ENCODE results near the gene FHOD3. TPM values are rescaled to one million over a fixed set of nuclear protein-coding genes. Genes with fewer than 3 reads are reported as not detected.

Gene FHOD3
- total RNA-seq, 4 donors from 2014 or later, result 3.5 to 40.0 (median 14.5) TPM

- Histone ChIP-seq H3K4me3 (no peak overlapping the region), H3K27me3 (no peaks in the 10 kb centered on the region), H3K27ac (no peak overlapping the region), H3K9me3 (no peaks in the 10 kb centered on the region), H3K4me1 (no peaks in the 10 kb centered on the region), H3K36me3 (no peaks in the 10 kb centered on the region)
- in situ Hi-C loops (cut with MboI; ENCODE audit: low pct_ligation_motif_present in 1 of 4, low pct_unique_long_range_greater_than_20kb in 1 of 4, low sequenced_read_pairs in 3 of 4), result no loop called here
- no peak for DNase-seq
- intact Hi-C loops (cut with DNase I; ENCODE audit: low total_unique reads), result no loop called here
- TF ChIP-seq, protein P1, sequence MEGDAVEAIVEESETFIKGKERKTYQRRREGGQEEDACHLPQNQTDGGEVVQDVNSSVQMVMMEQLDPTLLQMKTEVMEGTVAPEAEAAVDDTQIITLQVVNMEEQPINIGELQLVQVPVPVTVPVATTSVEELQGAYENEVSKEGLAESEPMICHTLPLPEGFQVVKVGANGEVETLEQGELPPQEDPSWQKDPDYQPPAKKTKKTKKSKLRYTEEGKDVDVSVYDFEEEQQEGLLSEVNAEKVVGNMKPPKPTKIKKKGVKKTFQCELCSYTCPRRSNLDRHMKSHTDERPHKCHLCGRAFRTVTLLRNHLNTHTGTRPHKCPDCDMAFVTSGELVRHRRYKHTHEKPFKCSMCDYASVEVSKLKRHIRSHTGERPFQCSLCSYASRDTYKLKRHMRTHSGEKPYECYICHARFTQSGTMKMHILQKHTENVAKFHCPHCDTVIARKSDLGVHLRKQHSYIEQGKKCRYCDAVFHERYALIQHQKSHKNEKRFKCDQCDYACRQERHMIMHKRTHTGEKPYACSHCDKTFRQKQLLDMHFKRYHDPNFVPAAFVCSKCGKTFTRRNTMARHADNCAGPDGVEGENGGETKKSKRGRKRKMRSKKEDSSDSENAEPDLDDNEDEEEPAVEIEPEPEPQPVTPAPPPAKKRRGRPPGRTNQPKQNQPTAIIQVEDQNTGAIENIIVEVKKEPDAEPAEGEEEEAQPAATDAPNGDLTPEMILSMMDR (IDR thresholded peaks at IDR 0.05), result no peak
- TF ChIP-seq POLR2AphosphoS5 (IDR thresholded peaks at IDR 0.05), result no peak
- TF ChIP-seq EP300 (IDR thresholded peaks at IDR 0.05; ENCODE audit: low read depth), result no peak
- TF ChIP-seq POLR2A (IDR thresholded peaks at IDR 0.05), result no peak
- 85 to 93% methylated on average over 8 of the region's 8 CpGs for whole genome bisulfite sequencing, 2 donors (ENCODE audit: low coverage in 1 of 2)
These were observed 312.7 kb downstream of the FHOD3 start for GRCh38 chr18:36610258-36610657.

DNA sequence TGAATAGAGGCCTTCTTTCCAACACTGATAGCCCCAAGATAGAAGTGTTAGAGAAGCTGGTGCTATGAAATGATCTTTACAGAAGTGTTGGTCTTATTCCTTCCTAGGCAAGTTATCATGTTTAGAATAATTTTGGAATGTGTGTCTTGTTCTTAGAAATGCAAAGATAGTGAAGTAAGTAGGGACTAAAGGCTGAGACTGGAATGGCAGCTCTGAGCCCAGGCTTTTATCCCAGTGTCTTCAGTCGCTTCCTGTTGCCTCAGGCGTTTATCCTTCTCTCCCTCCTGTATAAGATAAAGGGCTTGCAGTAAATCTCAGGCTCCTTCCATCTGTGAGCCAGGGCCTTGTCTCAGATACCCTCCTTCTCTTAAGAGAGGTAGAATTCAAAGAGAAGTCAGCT is 313.1 kb downstream of the FHOD3 start:
- Histone ChIP-seq H3K36me3 (no peaks in the 10 kb centered on the region), H3K27me3 (no peaks in the 10 kb centered on the region), H3K9me3 (no peaks in the 10 kb centered on the region), H3K27ac (no peak overlapping the region), H3K4me3 (no peak overlapping the region), H3K4me1 (no peaks in the 10 kb centered on the region)
- in situ Hi-C loops (cut with MboI; ENCODE audit: low pct_ligation_motif_present in 1 of 4, low pct_unique_long_range_greater_than_20kb in 1 of 4, low sequenced_read_pairs in 3 of 4) (no loop called here), intact Hi-C loops (cut with DNase I; ENCODE audit: low total_unique reads) (no loop called here)
- no peak for DNase-seq
- 71 to 79% methylated on average over 1 to 2 of the region's 2 CpGs for WGBS, 2 donors (ENCODE audit: low coverage in 1 of 2)
- TF ChIP-seq POLR2A (IDR thresholded peaks at IDR 0.05) (no peak), POLR2AphosphoS5 (IDR thresholded peaks at IDR 0.05) (no peak), EP300 (IDR thresholded peaks at IDR 0.05; ENCODE audit: low read depth) (no peak)
- TF ChIP-seq, protein P1 (IDR thresholded peaks at IDR 0.05), result no peak

DNA sequence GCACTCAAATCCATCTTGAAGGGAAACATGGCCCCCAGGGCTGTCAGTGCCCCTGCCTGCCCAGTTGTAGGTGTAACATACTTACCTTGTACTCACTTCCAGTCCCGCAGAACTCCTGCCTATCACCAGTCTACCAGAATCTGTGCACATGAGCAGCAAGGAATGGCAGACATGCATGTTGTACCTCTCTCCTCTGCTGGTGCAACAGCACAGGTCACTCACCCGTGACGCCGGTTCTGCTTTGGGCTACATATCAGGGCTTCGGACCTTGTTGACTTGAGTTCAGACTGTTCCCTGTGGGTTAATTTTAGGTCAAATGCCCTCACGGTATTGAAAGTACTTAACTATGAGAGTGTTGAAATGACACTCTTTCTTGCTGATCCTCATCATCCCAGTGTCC is 315.6 kb downstream of the FHOD3 start:
- no peaks in the 10 kb centered on the region for H3K36me3 ChIP-seq
- H3K9me3 ChIP-seq, result no peaks in the 10 kb centered on the region
- intact Hi-C loops (cut with DNase I; ENCODE audit: low total_unique reads), result no loop called here
- DNase-seq, result no peak
- no peak overlapping the region for H3K27ac ChIP-seq
- WGBS, 2 donors (ENCODE audit: low coverage in 1 of 2), result 95 to 100% methylated on average over 1 to 6 of the region's 6 CpGs
- H3K4me3 ChIP-seq, result no peak overlapping the region
- TF ChIP-seq POLR2A (IDR thresholded peaks at IDR 0.05), result no peak
- H3K27me3 ChIP-seq, result no peaks in the 10 kb centered on the region
- in situ Hi-C loops (cut with MboI; ENCODE audit: low pct_ligation_motif_present in 1 of 4, low pct_unique_long_range_greater_than_20kb in 1 of 4, low sequenced_read_pairs in 3 of 4), result no loop called here
- H3K4me1 ChIP-seq, result no peaks in the 10 kb centered on the region

GRCh38 chr18:36613810-36614209 is 316.3 kb downstream of the FHOD3 start:
- no peaks in the 10 kb centered on the region for H3K27me3 ChIP-seq
- intact Hi-C loops (cut with DNase I; ENCODE audit: low total_unique reads), result no loop called here
- in situ Hi-C loops (cut with MboI; ENCODE audit: low pct_ligation_motif_present in 1 of 4, low pct_unique_long_range_greater_than_20kb in 1 of 4, low sequenced_read_pairs in 3 of 4), result no loop called here
- H3K36me3 ChIP-seq, result no peaks in the 10 kb centered on the region
- no peaks in the 10 kb centered on the region for H3K9me3 ChIP-seq
- no peak for DNase-seq
- H3K4me1 ChIP-seq, result no peaks in the 10 kb centered on the region
- H3K27ac ChIP-seq, result no peak overlapping the region
- WGBS, 2 donors (ENCODE audit: low coverage in 1 of 2), result 76 to 87% methylated on average over 3 of the region's 3 CpGs
- no peak for TF ChIP-seq POLR2AphosphoS5 (IDR thresholded peaks at IDR 0.05)
- TF ChIP-seq POLR2A (IDR thresholded peaks at IDR 0.05), result no peak
- TF ChIP-seq, protein P1 (IDR thresholded peaks at IDR 0.05), result no peak
- no peak for TF ChIP-seq EP300 (IDR thresholded peaks at IDR 0.05; ENCODE audit: low read depth)
- H3K4me3 ChIP-seq, result no peak overlapping the region

DNA sequence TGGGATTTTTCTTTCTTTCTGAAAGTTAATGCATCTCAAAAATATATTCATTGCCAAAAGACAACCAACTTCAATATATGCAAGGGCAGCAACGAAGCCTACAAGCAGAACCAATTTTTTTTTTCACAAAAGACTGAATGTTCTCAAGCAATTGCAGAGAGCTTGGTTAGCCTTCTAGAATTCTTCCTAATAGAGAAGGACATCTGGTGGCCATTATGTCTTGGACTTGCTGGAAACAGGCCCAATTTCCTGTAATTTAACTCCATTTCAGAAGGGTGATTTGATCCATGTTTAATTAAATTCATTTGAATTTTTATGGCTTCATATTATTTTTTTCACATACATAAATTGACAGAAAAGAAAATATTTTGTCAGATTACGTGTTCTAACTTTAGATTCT is 323.3 kb downstream of the FHOD3 start:
- no peaks in the 10 kb centered on the region for H3K36me3 ChIP-seq
- intact Hi-C loops (cut with DNase I; ENCODE audit: low total_unique reads), result no loop called here
- H3K4me1 ChIP-seq, result no peaks in the 10 kb centered on the region
- H3K4me3 ChIP-seq, result no peak overlapping the region
- H3K27me3 ChIP-seq, result no peaks in the 10 kb centered on the region
- H3K9me3 ChIP-seq, result no peaks in the 10 kb centered on the region
- 38 to 41% methylated on average over 2 of the region's 2 CpGs for WGBS, 2 donors (ENCODE audit: low coverage in 1 of 2)
- in situ Hi-C loops (cut with MboI; ENCODE audit: low pct_ligation_motif_present in 1 of 4, low pct_unique_long_range_greater_than_20kb in 1 of 4, low sequenced_read_pairs in 3 of 4), result no loop called here
- H3K27ac ChIP-seq, result no peak overlapping the region
- no peak for TF ChIP-seq POLR2A (IDR thresholded peaks at IDR 0.05)
- TF ChIP-seq, protein P1 (IDR thresholded peaks at IDR 0.05), result no peak
- no peak for TF ChIP-seq EP300 (IDR thresholded peaks at IDR 0.05; ENCODE audit: low read depth)
- no peak for TF ChIP-seq POLR2AphosphoS5 (IDR thresholded peaks at IDR 0.05)
- DNase-seq, result no peak
